Stimulated activated memory B cell treated with anti-CD40 and anti-IgM and Interleukin-4, amounts not matched to agents 10 μg/mL and 1 μg/mL and 100 μg/mL, for 72 hours (primary cell): Measurements from ENCODE around the gene SPOCK3.
"Not testable (repeated sequence)": the region's sequence is repeated elsewhere in the genome, so short reads cannot be mapped to it uniquely, and the experiment has no call there.

ENCODE experiments used
- ATAC-seq: fragments of 150-1000 bp; cut with Tn5 transposase; 2 replicates; pipeline ENCODE4 v1.10.0; 2021
- H3K27ac Mint-ChIP-seq: one replicate; pipeline ENCODE4 v1.8.0; 2022; ENCODE audit warnings: mild to moderate bottlenecking, mixed read lengths
- H3K27me3 Mint-ChIP-seq: one replicate; pipeline ENCODE4 v1.8.0; 2022; ENCODE audit warnings: mixed read lengths
- H3K36me3 Mint-ChIP-seq: one replicate; pipeline ENCODE4 v1.8.0; 2022; ENCODE audit warnings: mixed read lengths
- H3K4me1 Mint-ChIP-seq: one replicate; pipeline ENCODE4 v1.8.0; 2022; ENCODE audit warnings: mixed read lengths
- H3K4me3 Mint-ChIP-seq: one replicate; pipeline ENCODE4 v1.8.0; 2022; ENCODE audit warnings: mild to moderate bottlenecking, moderate library complexity, mixed read lengths
- H3K9me3 Mint-ChIP-seq: one replicate; pipeline ENCODE4 v1.8.0; 2022; ENCODE audit warnings: mixed read lengths

SPOCK3 gene

DNA sequence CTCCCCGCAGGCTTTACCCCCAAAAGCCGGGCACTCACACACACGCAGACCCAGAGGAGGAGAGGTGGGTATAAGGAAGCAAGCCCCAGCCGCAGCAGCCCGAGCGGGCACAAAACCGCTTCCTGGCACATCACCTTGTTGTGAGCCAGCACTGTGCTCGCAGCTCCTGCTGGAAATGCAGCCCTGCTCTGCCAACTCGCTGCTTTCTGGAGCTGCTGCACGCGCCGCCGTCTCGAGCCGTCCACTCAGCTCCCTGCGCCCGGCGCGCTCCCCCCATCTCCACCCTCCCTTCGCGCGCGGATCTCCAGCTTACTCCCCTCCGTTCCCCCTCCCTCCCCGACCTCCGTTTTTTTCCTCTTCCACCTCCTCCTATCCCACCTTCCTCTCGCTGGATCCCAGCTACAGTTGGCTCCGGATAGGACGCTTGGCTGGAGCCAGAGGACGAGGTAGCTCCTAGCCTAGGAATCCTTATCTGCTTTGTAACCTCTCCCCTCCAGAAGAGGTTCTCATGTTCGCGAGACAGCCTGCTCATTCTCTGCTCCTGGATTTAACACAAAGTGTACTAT is at the start of gene SPOCK3:
Gene SPOCK3 (minus strand): TSS at position 179 of the 566 bp plus-strand sequence.
- no peaks in the 10 kb centered on the region for H3K36me3 Mint-ChIP-seq
- peaks cover 13% of the 10 kb centered on the region for H3K4me1 Mint-ChIP-seq
- H3K9me3 Mint-ChIP-seq = no peaks in the 10 kb centered on the region
- H3K27me3 Mint-ChIP-seq = peaks cover 31% of the 10 kb centered on the region
- H3K27ac Mint-ChIP-seq = no peak within 1 kb of the TSS
- peak; percentile 57 for ATAC-seq
- H3K4me3 Mint-ChIP-seq = peak within 1 kb of the TSS; percentile 43

DNA sequence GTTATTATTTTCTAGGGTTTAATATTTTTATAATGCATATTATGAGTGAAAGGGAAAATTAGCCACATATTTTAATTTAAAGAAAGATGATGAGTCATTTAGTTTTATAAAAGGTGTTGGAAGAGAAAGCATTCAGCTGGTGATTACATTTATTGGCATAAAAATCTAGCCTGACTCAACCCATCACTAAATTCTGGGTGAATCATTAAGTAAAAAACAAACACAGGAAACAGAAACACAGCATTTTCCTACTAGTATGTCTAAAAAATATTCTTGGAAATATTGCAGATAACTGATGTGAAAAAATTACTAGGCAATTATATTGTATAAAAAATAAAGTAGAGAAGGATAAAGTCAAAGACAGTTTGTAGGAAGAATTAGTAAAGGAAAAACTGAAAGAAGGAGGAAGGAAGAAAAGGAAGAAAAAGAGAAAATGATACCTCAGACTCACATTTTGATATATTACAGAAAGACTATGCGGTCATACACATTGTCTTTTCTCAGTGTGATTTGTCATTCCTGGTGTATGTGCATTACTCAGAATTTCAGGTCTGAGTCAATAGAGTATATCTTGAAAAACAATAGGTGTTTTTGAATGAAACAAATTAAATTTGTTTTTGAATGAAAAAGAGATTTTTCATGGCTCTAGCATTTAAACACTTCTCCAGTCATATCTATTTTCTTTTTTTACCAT is 48.0 kb upstream of the SPOCK3 start:
- H3K27me3 Mint-ChIP-seq = no peaks in the 10 kb centered on the region
- peaks cover 8% of the 10 kb centered on the region for H3K9me3 Mint-ChIP-seq
- no peaks in the 10 kb centered on the region for H3K36me3 Mint-ChIP-seq
- ATAC-seq = no peak
- no peak overlapping the region for H3K4me3 Mint-ChIP-seq
- H3K27ac Mint-ChIP-seq = no peak overlapping the region
- H3K4me1 Mint-ChIP-seq = no peaks in the 10 kb centered on the region

DNA sequence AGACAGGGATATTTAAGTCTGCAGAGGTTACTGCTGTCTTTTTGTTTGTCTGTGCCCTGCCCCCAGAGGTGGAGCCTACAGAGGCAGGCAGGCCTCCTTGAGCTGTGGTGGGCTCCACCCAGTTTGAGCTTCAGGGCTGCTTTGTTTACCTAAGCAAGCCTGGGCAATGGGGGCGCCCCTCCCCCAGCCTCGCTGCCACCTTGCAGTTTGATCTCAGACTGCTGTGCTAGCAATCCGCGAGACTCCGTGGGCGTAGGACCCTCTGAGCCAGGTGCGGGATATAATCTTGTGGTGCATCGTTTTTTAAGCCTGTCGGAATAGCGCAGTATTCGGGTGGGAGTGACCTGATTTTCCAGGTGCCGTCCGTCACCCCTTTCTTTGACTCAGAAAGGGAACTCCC is 47.3 kb upstream of the SPOCK3 start:
- not testable (repeated sequence) for H3K4me3 Mint-ChIP-seq, H3K9me3 Mint-ChIP-seq, H3K27me3 Mint-ChIP-seq, H3K36me3 Mint-ChIP-seq, ATAC-seq, H3K4me1 Mint-ChIP-seq, H3K27ac Mint-ChIP-seq

DNA sequence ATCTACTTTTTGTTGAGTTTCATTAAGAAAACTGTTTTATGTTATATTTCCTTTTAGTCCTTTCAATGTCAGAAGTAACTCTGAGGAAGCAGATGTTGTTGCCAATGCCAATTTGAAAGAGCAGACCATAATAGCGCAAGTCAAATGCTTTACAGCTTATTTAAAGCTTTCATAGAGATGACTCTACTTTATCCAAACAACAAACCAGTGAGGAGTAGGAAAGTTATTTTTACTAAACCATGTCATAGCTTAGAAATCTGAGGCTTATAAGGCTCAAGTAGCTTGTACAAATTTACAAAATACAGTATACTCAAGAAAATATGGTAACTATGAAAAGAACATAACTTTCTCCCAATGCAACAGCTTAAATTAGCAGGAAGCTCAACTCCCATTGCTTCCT is 40.1 kb upstream of the SPOCK3 start:
- Mint-ChIP-seq H3K4me1 (no peaks in the 10 kb centered on the region), H3K27me3 (no peaks in the 10 kb centered on the region), H3K9me3 (peaks cover 11% of the 10 kb centered on the region), H3K27ac (no peak overlapping the region), H3K36me3 (no peaks in the 10 kb centered on the region), H3K4me3 (no peak overlapping the region)
- no peak for ATAC-seq

DNA sequence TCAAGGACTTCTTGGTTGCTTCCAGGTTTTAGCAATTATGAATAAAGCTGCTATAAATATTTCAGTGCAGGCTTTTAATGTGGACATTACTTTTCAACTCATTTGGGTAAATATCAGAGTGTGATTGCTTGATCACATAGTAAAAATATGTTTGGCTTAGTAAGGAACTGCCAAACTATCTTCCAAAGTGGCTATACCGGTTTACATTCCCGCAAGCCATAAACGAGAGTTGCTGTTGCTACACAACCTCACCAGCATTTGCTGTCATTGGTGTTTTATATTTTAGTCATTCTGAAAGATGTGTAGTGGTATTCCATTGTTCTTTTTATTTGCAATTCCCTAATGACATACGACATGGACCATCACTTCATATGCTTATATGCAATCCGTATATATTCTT is 30.9 kb upstream of the SPOCK3 start:
- ATAC-seq = no peak
- Mint-ChIP-seq H3K36me3 (no peaks in the 10 kb centered on the region), H3K9me3 (peaks cover 6% of the 10 kb centered on the region), H3K4me1 (no peaks in the 10 kb centered on the region), H3K27me3 (no peaks in the 10 kb centered on the region), H3K27ac (no peak overlapping the region), H3K4me3 (no peak overlapping the region)

DNA sequence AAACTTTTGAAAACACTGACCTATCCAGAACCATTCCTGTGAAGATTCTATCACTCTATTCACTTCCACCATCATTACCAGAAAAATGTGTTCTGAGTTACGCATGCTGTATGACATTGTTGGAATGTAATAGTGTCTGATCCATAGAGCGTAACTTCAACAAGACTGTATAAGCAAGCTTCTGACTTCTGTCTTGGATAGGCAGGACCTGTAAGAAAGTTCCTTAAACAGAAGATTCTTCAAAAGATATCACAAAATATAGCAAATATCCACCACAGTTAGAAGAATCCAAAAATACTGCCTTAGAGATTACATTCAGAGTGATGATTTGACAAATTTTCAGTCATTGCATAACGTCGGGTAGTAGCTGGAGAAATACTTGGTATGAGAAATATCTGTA is 14.0 kb upstream of the SPOCK3 start:
- no peaks in the 10 kb centered on the region for H3K27me3 Mint-ChIP-seq
- no peak for ATAC-seq
- H3K36me3 Mint-ChIP-seq = no peaks in the 10 kb centered on the region
- no peak overlapping the region for H3K4me3 Mint-ChIP-seq
- H3K27ac Mint-ChIP-seq = no peak overlapping the region
- peaks cover 6% of the 10 kb centered on the region for H3K9me3 Mint-ChIP-seq
- H3K4me1 Mint-ChIP-seq = no peaks in the 10 kb centered on the region

DNA sequence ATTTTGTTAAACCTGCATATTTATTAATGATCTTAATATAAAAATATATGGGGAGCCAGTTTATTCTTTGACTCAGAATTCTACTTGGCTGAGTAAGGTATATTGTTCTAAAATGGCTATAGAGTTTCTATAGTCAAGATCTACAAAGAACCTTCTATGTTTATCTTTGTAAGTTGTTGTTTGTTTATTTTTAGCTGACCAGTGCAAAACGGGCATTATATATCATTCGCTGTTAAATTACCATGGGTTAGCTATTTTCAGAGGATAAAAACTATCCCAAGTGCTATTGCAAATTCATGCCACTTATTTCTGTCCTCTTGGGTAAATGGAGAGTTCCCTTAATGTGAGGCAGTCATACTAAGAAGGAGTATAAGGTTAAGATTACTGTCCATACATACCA is 5.3 kb upstream of the SPOCK3 start:
- no peaks in the 10 kb centered on the region for H3K9me3 Mint-ChIP-seq

DNA sequence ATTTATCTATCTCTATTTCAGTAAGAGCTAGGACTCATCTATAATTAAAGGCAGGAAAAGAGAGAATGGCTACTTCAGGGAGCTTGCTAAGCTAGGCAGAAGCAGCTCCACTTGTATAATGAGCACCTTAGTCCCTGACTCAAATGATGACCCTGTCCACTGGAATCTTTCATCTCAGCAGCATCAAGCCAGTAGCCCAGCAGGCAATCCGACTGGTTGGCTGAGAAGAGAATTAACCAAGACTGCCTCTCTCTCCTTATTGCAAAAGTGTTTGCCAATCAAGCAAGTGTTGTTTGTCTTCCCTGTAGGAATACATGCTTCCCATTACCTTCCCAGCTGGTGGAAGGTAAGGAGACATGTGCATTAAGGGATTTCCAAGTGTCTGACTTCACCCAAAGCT is 3.9 kb upstream of the SPOCK3 start:
- Mint-ChIP-seq H3K27ac (no peak overlapping the region), H3K36me3 (no peaks in the 10 kb centered on the region), H3K4me1 (peaks cover 13% of the 10 kb centered on the region), H3K4me3 (no peak overlapping the region), H3K27me3 (peaks cover 24% of the 10 kb centered on the region), H3K9me3 (no peaks in the 10 kb centered on the region)
- ATAC-seq = no peak

More for the DNA sequence above, 5.3 kb upstream of the SPOCK3 start:
- ATAC-seq = no peak
- H3K4me1 Mint-ChIP-seq = peaks cover 2% of the 10 kb centered on the region
- H3K27me3 Mint-ChIP-seq = peaks cover 10% of the 10 kb centered on the region
- H3K27ac Mint-ChIP-seq = no peak overlapping the region
- no peak overlapping the region for H3K4me3 Mint-ChIP-seq
- no peaks in the 10 kb centered on the region for H3K36me3 Mint-ChIP-seq

DNA sequence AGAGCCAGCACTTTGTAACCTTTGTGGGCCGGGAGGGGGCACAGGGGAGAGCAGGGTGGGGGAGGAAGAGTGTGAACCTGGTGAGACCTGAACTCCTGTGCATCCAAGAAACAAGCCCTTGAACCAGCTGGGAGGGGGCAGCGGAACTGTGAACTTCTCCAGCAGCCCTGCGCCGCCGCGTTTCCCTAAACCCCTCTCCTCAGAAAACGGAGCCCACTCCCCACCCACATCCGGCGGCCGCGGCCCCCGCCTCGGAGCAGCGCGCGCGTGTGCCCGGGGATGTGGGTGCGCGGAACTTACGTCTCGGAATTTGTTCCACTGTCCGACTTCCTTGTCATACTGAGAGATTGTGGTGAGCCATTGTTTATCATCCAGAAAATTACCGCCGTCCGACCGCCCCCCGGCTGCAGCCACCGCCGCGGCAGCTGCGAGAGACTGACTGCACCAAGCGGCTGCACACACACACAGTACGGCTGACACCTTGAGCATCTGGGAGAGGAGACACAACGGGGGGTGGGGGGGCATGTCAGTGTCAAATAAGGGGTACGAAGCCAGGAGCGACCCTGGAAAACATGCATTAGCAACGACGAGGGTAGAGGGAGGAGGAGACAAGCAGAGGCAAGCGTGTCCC is 494 bp downstream of the SPOCK3 start:
- peak overlapping the region; percentile 43 for H3K4me3 Mint-ChIP-seq
- no peak overlapping the region for H3K27ac Mint-ChIP-seq
- H3K9me3 Mint-ChIP-seq = no peaks in the 10 kb centered on the region
- ATAC-seq = peak; percentile 42
- peaks cover 31% of the 10 kb centered on the region for H3K27me3 Mint-ChIP-seq
- no peaks in the 10 kb centered on the region for H3K36me3 Mint-ChIP-seq
- H3K4me1 Mint-ChIP-seq = peaks cover 13% of the 10 kb centered on the region

DNA sequence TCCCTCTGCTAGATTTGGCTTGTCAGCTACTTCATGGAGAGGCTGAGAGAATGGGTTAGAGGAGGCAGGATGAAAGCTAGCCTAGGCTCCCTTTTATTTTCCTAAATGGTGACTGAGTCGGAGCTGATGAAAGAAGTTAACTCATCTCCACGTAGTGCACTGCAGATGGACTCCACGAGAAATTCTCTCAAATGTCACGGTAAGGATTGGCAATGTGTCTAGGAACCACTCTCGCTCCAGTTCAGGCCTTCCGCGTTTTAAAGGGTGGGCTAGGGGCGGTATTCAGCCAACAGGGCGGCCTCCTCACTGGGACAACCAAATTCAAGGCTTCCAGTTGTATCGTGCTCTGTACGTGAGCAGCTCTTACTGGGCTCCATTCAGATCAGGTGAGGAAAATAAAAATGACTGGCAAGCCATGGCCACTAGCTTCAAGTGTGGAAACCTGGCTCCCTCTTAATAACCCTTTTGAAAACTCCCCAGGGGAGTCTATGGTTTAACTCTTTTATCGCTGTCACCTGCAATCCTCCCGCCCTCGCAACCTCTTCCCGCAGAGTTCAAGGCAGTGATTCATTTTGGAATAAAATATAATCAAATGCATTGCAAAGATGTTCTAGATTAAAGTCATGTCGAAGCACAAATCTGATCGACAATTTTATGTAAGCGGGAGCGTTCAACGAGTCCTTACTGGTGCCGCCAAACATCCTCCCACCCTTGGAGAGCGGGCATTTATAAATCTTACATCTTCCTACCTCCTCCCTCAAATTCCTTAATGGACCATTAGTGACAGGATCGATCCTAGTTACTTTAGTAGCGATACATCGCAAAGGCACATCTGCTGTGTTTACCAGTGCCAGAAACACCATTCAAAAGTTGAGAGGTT is 1.2 kb downstream of the SPOCK3 start:
- Mint-ChIP-seq H3K4me1 (peaks cover 13% of the 10 kb centered on the region), H3K36me3 (no peaks in the 10 kb centered on the region), H3K4me3 (no peak overlapping the region), H3K27ac (no peak overlapping the region), H3K9me3 (no peaks in the 10 kb centered on the region), H3K27me3 (peaks cover 31% of the 10 kb centered on the region)
- no peak for ATAC-seq

DNA sequence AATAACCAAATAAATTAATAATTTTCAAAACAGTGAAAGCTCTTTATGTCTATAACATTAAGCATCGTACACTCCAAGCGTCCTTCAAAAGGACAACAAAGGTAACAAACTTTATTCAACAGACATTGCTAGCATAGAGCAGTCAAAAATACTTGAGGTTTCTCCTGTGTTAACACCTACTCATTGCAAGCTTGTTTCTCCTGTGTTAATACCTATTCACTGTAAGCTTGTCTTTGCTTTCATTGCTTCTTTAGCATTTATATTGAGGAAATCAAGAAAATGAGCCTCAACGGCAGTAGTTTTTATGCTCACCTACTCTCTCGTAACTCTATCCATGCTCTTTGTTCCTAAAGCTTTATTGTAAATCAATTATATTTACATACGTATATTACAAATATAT is 3.5 kb downstream of the SPOCK3 start:
- Mint-ChIP-seq H3K9me3 (no peaks in the 10 kb centered on the region), H3K36me3 (no peaks in the 10 kb centered on the region), H3K27ac (no peak overlapping the region), H3K4me3 (no peak overlapping the region), H3K27me3 (peaks cover 31% of the 10 kb centered on the region), H3K4me1 (peaks cover 13% of the 10 kb centered on the region)
- no peak for ATAC-seq

DNA sequence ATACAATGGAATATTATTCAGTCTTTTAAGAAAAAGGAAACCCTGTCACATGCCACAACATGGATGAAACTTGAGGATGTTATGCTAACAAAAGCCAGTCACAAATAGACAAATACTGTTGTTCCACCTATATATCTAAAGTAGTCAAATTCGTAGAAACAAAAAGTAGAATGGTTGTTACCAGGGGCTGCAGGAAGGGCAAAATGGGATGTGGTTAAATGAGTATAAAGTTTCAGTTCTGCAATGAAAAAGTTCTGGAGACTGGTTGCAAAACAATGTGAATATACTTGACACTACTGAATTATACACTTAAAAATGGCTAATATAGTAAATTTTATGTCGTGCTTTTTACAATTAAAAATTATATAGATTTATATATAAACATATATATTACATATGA is 12.2 kb downstream of the SPOCK3 start:
- Mint-ChIP-seq H3K36me3 (no peaks in the 10 kb centered on the region), H3K4me3 (no peak overlapping the region), H3K27me3 (no peaks in the 10 kb centered on the region), H3K9me3 (no peaks in the 10 kb centered on the region), H3K4me1 (no peaks in the 10 kb centered on the region), H3K27ac (no peak overlapping the region)
- ATAC-seq = peak; percentile 27

DNA sequence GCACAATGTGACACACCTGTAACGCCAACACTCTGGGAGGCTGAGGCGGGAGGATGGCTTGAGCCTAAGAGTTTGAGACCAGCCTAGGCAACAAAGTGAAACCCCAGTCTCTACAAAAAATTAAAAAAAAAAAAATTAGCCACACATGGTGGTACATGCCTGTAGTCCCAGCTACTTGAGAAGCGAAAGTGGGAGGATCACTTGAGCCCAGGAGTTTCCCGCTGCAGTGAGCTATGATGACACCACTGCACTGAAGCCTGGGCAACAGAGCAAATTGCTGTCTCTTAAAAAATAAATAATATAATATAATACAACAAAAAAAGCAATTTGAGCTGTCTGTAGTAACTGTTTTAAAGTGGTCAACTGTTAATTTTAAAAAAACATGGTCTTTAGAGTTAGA is 13.2 kb downstream of the SPOCK3 start:
- no peaks in the 10 kb centered on the region for H3K27me3 Mint-ChIP-seq
- H3K9me3 Mint-ChIP-seq = no peaks in the 10 kb centered on the region

DNA sequence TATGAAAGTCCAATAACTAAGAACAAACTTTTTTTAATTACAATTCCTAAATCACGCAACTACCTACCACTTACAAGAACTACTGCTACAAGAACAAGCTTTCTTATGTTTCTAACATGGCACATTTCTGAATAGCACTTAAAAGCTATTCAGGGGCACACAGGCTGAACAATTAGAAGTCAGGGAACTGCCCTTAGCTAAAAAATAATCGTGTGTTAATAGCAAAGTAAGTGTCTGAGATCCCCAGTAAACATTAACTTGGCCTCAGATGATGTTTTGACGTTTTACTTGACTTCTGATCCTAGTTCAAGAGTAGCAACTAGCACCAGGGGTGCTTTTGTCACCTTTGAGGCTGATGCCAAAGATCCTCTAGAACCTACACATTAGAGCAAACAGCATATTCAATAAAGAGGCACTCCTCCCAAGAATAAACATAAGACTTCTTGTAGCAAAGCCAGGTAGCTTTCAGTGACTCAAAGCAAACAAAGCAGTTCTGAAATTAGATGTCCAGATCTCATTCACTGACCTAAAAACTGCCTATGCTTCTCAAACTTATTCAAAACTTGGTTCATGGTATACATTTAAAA is 16.2 kb downstream of the SPOCK3 start:
- Mint-ChIP-seq H3K4me3 (no peak overlapping the region), H3K9me3 (no peaks in the 10 kb centered on the region), H3K4me1 (no peaks in the 10 kb centered on the region), H3K36me3 (no peaks in the 10 kb centered on the region), H3K27ac (no peak overlapping the region), H3K27me3 (no peaks in the 10 kb centered on the region)
- ATAC-seq = no peak

More for the DNA sequence above, 13.2 kb downstream of the SPOCK3 start:
- no peak for ATAC-seq
- no peaks in the 10 kb centered on the region for H3K4me1 Mint-ChIP-seq
- H3K4me3 Mint-ChIP-seq = no peak overlapping the region
- no peak overlapping the region for H3K27ac Mint-ChIP-seq
- no peaks in the 10 kb centered on the region for H3K36me3 Mint-ChIP-seq

DNA sequence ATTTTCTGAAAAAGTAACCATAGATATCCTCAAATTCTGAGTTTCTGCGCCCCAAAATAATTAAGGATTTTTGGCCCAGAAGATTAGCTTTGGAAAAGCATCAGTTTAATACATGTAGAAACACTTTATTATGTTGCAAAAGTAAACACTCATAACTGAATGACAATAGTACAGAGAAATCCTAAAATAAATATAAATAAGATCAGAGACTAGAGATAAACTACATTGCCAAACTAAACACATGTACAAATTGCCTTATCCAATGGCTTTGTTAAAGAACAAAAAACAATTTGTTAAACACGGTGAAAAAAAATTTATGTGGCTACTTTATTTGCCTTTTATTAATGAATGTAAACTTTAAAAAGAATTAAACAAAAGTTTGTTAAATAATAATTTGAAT is 17.5 kb downstream of the SPOCK3 start:
- no peaks in the 10 kb centered on the region for H3K4me1 Mint-ChIP-seq
- no peaks in the 10 kb centered on the region for H3K36me3 Mint-ChIP-seq
- H3K9me3 Mint-ChIP-seq = no peaks in the 10 kb centered on the region
- no peak for ATAC-seq
- H3K27me3 Mint-ChIP-seq = no peaks in the 10 kb centered on the region
- no peak overlapping the region for H3K27ac Mint-ChIP-seq
- H3K4me3 Mint-ChIP-seq = no peak overlapping the region
